Ovary (tissue), 9 donors: ENCODE measurements around the gene IFT88. TPM values are rescaled to one million over a fixed set of nuclear protein-coding genes. Genes with fewer than 3 reads are reported as not detected.

Experiments
- DNase-seq, 5 donors: peaks; one replicate each; pipeline ENCODE4 v3.0.0-alpha.2; 2019 to 2020
- H3K27ac ChIP-seq, 2 donors: fragments of 200-600 bp; one replicate each; pipeline versions ENCODE4 v1.5.1 to v1.8.0; 2019 to 2022
- H3K27me3 ChIP-seq: fragments of 200-600 bp; one replicate; pipeline ENCODE4 v1.8.0; 2022
- H3K36me3 ChIP-seq: fragments of 200-600 bp; sonication (generic); one replicate; pipeline ENCODE4 v1.5.1; 2019
- H3K4me1 ChIP-seq: one replicate; pipeline ENCODE4 v1.8.1; 2013; ENCODE audit warnings: mild to moderate bottlenecking, moderate library complexity; ENCODE audit not compliant: insufficient read depth
- H3K4me3 ChIP-seq: fragments of 200-600 bp; sonication (generic); one replicate; pipeline ENCODE4 v1.5.1; 2017
- H3K9me3 ChIP-seq, 2 donors: fragments of 200-600 bp in 1 of 2; sonication (generic) in 1 of 2; one replicate each; pipeline versions ENCODE4 v1.5.1 to v1.8.1; 2013 to 2019; ENCODE audit warnings: mild to moderate bottlenecking in 1 of 2, moderate library complexity in 1 of 2
- EP300 ChIP-seq: sonication (generic); formaldehyde crosslinking; IDR thresholded peaks from one replicate; pipeline ENCODE4 v1.6.1; 2017; ENCODE audit warnings: antibody characterized with exemption
- POLR2A ChIP-seq: fragments of 450-650 bp; IDR thresholded peaks from one replicate; pipeline ENCODE4 v1.6.1; 2017; ENCODE audit warnings: antibody characterized with exemption, mild to moderate bottlenecking, moderate library complexity
- whole genome bisulfite sequencing, 3 donors: extraction: QIAGEN DNeasy Blood & Tissue Kit in 1 of 3; methylation state at CpG; one replicate each; pipeline versions ENCODE4 v1.1.5 to v1.1.7; 2013 to 2017; 5-methylcytosine and 5-hydroxymethylcytosine counted together
- intact Hi-C, 4 donors: fragments of 100-400 bp; cut with DNase I; formaldehyde crosslinking; loops; one replicate each; pipeline versions ENCODE4 v1.11.0 to v1.15.1; 2022 to 2023
- polyA plus RNA-seq, 2 donors: library from polyadenylated mRNA; stranded (reverse); fragments of 200-250 nt in 1 of 2; fragments of 350-450 nt in 1 of 2; fragmentation: Illumina TruSeq in 1 of 2; extraction: RNeasy Lipid Tissue Mini Kit (QIAGEN cat#74804) in 1 of 2; gene quantifications; one replicate each; pipeline ENCODE4 v1.2.3, GENCODE V29; 2013 to 2014
- total RNA-seq, 7 donors: library from RNA; depleted of rRNA in 2 of 7; stranded (reverse); fragments of >200 nt in 2 of 7; fragmentation: NEBNext Ultra II Directional in 3 of 7; extraction: Animal tissue kit (Norgen Biotek cat#: 25700) in 3 of 7; gene quantifications; one replicate each; pipeline versions ENCODE4 v1.1.0 to v1.2.4, GENCODE V29; 2016 to 2023
- TF ChIP-seq, protein P1 (sequence below), 3 donors: fragments of 450-650 bp in 2 of 3; fragments of 200-600 bp in 1 of 3; IDR thresholded peaks; one replicate each; pipeline versions ENCODE4 v1.5.1 to v1.8.0; 2016 to 2022; ENCODE audit warnings: antibody characterized with exemption in 3 of 3, mild to moderate bottlenecking in 1 of 3
- donor health status: DM: no; HTN: no; CAD: no; lungs with moderate emphysema.
- donor health status: DM: no; HTN: no; CAD: no.
- donor health status: Bipolar disorder and iron deficiency.
- donor health status: DM: yes; HTN: yes; CAD: no.
- donor health status: DM: no; HTN: no; CAD: no.
- donor health status: DM: yes; HTN: yes; CAD: no.

Gene IFT88
- total and polyA plus RNA-seq, 9 donors: 12.1 to 30.6 (median 22.9) TPM

DNA sequence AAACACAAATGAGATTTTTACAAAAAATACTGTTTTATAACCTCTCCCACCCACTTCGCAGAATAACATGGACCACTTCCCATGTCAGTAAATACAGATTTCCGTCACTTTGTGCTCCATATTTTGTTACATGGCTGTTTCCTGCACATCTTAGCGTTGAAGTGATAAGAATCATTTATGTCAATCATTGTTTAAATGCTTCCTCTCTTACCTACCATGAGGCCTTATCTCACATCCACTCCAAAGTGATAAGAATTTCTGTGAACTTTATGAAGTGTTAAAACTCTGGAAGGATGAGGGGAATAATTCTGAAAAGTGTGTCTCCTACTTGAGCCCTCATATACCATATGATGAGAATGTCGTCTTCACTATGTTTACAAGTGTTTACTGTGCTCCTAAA lies 100.0 kb downstream of the IFT88 start:
- H3K36me3 ChIP-seq: no peaks in the 10 kb centered on the region
- H3K9me3 ChIP-seq: no peaks in the 10 kb centered on the region
- no peak for DNase-seq
- H3K4me1 ChIP-seq: no peaks in the 10 kb centered on the region
- TF ChIP-seq POLR2A (no peak), EP300 (no peak)
- H3K4me3 ChIP-seq: no peak overlapping the region
- 86 to 94% (median 87%) methylated on average over 4 of the region's 4 CpGs for WGBS, 3 donors
- no peak overlapping the region for H3K27ac ChIP-seq
- intact Hi-C loops: no loop called here
- no peaks in the 10 kb centered on the region for H3K27me3 ChIP-seq

DNA sequence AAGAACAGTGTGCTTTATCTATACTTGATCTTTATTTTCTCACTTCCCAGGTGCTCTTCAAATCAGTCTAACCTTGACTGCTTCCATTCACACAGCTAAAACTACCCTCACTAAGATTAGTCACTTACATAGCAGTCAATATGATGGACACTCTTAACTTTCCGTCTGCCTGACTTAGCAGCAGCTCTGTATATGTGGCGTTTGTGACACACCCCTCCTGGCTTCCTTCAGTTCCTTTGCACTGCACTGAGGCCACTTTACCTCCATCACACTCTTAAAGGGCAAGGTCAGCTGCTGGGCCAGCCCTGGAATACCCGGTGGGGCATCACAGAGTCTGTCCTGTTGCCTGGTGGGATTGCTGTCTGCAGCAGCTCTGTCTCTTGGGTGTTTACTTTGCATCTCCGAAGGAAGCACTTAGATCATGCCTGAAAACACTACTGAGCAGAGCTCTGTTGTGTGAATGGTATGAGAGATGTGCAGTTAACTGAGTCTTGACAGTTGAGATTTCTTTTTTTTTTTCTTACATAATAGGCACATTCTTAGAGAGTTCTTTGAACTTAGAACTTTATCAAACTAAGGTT lies 101.0 kb downstream of the IFT88 start:
- TF ChIP-seq POLR2A: no peak
- no peak for TF ChIP-seq EP300
- TF ChIP-seq, protein P1, sequence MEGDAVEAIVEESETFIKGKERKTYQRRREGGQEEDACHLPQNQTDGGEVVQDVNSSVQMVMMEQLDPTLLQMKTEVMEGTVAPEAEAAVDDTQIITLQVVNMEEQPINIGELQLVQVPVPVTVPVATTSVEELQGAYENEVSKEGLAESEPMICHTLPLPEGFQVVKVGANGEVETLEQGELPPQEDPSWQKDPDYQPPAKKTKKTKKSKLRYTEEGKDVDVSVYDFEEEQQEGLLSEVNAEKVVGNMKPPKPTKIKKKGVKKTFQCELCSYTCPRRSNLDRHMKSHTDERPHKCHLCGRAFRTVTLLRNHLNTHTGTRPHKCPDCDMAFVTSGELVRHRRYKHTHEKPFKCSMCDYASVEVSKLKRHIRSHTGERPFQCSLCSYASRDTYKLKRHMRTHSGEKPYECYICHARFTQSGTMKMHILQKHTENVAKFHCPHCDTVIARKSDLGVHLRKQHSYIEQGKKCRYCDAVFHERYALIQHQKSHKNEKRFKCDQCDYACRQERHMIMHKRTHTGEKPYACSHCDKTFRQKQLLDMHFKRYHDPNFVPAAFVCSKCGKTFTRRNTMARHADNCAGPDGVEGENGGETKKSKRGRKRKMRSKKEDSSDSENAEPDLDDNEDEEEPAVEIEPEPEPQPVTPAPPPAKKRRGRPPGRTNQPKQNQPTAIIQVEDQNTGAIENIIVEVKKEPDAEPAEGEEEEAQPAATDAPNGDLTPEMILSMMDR (IDR thresholded peaks at IDR 0.05): no peak
- DNase-seq: no peak
- H3K4me1 ChIP-seq: no peaks in the 10 kb centered on the region
- no peaks in the 10 kb centered on the region for H3K36me3 ChIP-seq
- no peaks in the 10 kb centered on the region for H3K9me3 ChIP-seq
- H3K27ac ChIP-seq: no peak overlapping the region
- intact Hi-C loops: no loop called here
- no peak overlapping the region for H3K4me3 ChIP-seq
- H3K27me3 ChIP-seq: no peaks in the 10 kb centered on the region
- WGBS, 3 donors: 61 to 86% (median 74%) methylated on average over 4 of the region's 4 CpGs

DNA sequence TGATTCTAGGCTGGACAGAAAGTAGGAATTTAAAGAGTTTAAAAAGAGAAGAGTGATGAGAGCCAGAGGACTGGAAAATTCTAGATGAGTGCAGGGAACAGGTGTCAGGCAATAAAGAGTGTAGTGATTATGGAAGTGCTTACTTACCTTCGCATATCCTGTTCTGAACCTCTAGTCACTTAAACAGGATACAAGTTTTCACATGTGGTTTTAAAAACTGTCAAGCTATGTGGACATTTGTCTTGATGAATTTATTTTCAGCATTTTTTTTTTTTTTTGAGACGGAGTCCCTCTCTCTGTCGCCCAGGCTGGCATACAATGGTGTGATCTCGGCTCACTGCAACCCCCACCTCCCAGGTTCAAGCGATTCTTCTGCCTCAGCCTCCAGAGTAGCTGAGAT lies 102.2 kb downstream of the IFT88 start:
- Histone ChIP-seq H3K4me3 (no peak overlapping the region), H3K27me3 (no peaks in the 10 kb centered on the region), H3K36me3 (no peaks in the 10 kb centered on the region), H3K9me3 (no peaks in the 10 kb centered on the region), H3K27ac (no peak overlapping the region), H3K4me1 (no peaks in the 10 kb centered on the region)
- 87 to 97% (median 93%) methylated on average over 5 of the region's 5 CpGs for WGBS, 3 donors
- no peak for TF ChIP-seq EP300
- TF ChIP-seq, protein P1 (IDR thresholded peaks at IDR 0.05): no peak
- TF ChIP-seq POLR2A: no peak
- intact Hi-C loops: no loop called here
- DNase-seq: no peak

DNA sequence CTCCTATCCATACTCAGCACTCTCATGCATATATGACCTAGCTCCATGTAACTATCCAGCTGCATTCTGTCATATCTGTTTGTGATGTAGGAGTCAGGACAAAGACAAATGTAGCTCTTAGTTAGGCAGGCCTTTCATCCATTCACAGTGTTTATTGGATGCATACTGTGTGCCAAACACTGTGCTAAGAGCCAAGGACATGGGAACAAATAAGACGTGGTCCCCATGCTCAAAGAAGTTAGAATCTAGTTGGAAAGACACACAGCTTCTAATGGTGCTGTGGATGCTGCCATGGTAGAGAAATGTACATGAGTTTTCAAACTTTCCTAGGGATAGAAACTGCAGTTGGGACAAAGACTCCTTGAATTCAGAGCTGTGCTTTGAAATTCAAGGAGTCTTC lies 104.8 kb downstream of the IFT88 start:
- no peak overlapping the region for H3K27ac ChIP-seq
- no peak overlapping the region for H3K4me3 ChIP-seq
- intact Hi-C loops: no loop called here
- WGBS, 3 donors: 93 to 100% (median 100%) methylated on average over 1 of the region's 1 CpG
- H3K36me3 ChIP-seq: no peaks in the 10 kb centered on the region
- DNase-seq: no peak
- H3K9me3 ChIP-seq: no peaks in the 10 kb centered on the region
- no peaks in the 10 kb centered on the region for H3K27me3 ChIP-seq
- no peaks in the 10 kb centered on the region for H3K4me1 ChIP-seq
- no peak for TF ChIP-seq EP300
- TF ChIP-seq, protein P1 (IDR thresholded peaks at IDR 0.05): no peak
- TF ChIP-seq POLR2A: no peak

DNA sequence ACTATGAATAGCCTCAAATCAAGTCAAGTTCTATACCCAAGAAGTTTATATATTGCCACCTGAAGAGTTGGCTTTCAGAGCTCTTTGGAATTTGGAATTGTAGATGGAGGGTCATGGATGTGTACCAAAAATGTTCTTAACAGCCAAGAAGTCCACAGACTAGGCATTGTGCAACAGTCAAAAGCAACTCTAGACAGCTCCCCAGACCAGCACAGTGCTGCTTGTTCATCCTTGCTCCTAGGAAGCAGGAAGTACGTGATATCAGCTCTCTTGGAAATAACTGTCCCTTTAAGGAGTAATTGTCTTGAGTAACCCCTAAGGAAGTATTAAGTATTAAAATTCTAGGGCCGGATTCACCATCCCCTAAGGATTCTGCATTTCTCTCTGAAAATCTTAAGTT lies 105.8 kb downstream of the IFT88 start:
- Histone ChIP-seq H3K27me3 (no peaks in the 10 kb centered on the region), H3K27ac (no peak overlapping the region), H3K4me3 (no peak overlapping the region), H3K9me3 (no peaks in the 10 kb centered on the region), H3K36me3 (no peaks in the 10 kb centered on the region), H3K4me1 (no peaks in the 10 kb centered on the region)
- whole genome bisulfite sequencing, 3 donors: 60 to 81% (median 69%) methylated on average over 2 of the region's 2 CpGs
- intact Hi-C loops: no loop called here
- no peak for DNase-seq
- TF ChIP-seq EP300 (no peak), POLR2A (no peak)
- TF ChIP-seq, protein P1 (IDR thresholded peaks at IDR 0.05): no peak
